ENCODE measurements around the gene PPP1CA. TPM values are rescaled to one million over a fixed set of nuclear protein-coding genes. Genes with fewer than 3 reads are reported as not detected.

The PPP1CA gene
- polyA plus RNA-seq, 1 donor (not counting 4 experiments of a cell fraction or from before 2014, with no cell fraction given): 122 TPM

- Histone ChIP-seq H3K4me2 (ENCODE audit: control insufficient read depth, extremely low read depth, insufficient read depth, low read depth, low read length) (no peak overlapping the region), H3K4me3 (ENCODE audit: control insufficient read depth in 2 of 3, extremely low read depth in 1 of 3, insufficient read depth in 2 of 3, low read depth in 1 of 3, low read length in 3 of 3) (no peak overlapping the region), H3K27me3 (ENCODE audit: control insufficient read depth, extremely low read depth, insufficient read depth, low read length) (peaks cover 14% of the 10 kb centered on the region), H3K36me3 (ENCODE audit: control insufficient read depth in 2 of 2, extremely low read depth in 1 of 2, insufficient read depth in 2 of 2, low read length in 2 of 2) (no peaks in the 10 kb centered on the region), H3K9ac (ENCODE audit: control insufficient read depth, extremely low read depth, insufficient read depth, low read length) (no peak overlapping the region), H3K9me3 (ENCODE audit: control insufficient read depth, low read depth, low read length) (no peaks in the 10 kb centered on the region), H2AFZ (ENCODE audit: control insufficient read depth, low read length) (no peak overlapping the region), H3K4me1 (ENCODE audit: control insufficient read depth, extremely low read depth, insufficient read depth, low read length) (no peaks in the 10 kb centered on the region), H4K20me1 (ENCODE audit: control insufficient read depth, extremely low read depth, insufficient read depth, low read length) (no peaks in the 10 kb centered on the region), H3K27ac (ENCODE audit: control insufficient read depth, insufficient read depth, low read length) (no peak overlapping the region), H3K79me2 (ENCODE audit: control insufficient read depth, insufficient read depth, low read length) (no peaks in the 10 kb centered on the region), H3K9me1 (ENCODE audit: control insufficient read depth, extremely low read depth, insufficient read depth, low read length) (no peaks in the 10 kb centered on the region)
- DNase-seq (ENCODE audit: low read depth, low spot score) (no peak), FAIRE-seq (no peak)
- dilution Hi-C loops (cut with MboI; ENCODE audit: extremely low pct_ligation_motif_present, low sequenced_read_pairs): no loop called here
- TF ChIP-seq EZH2 (IDR thresholded peaks at IDR 0.05; ENCODE audit: low read length) (no peak), CTCF (optimal IDR thresholded peaks at IDR 0.05 in 1 of 3, IDR thresholded peaks at IDR 0.05 in 1 of 3, conservative IDR thresholded peaks at IDR 0.05 in 1 of 3; ENCODE audit: extremely low read depth in 1 of 3, insufficient read depth in 2 of 3, low read length in 3 of 3) (no peak)
Observed at GRCh38 chr11:67412495-67413179, 11.0 kb upstream of the PPP1CA start.

- Histone ChIP-seq H3K27ac (ENCODE audit: control insufficient read depth, insufficient read depth, low read length) (no peak overlapping the region), H3K79me2 (ENCODE audit: control insufficient read depth, insufficient read depth, low read length) (no peaks in the 10 kb centered on the region), H2AFZ (ENCODE audit: control insufficient read depth, low read length) (no peak overlapping the region), H4K20me1 (ENCODE audit: control insufficient read depth, extremely low read depth, insufficient read depth, low read length) (no peaks in the 10 kb centered on the region), H3K9ac (ENCODE audit: control insufficient read depth, extremely low read depth, insufficient read depth, low read length) (no peak overlapping the region), H3K4me1 (ENCODE audit: control insufficient read depth, extremely low read depth, insufficient read depth, low read length) (no peaks in the 10 kb centered on the region), H3K27me3 (ENCODE audit: control insufficient read depth, extremely low read depth, insufficient read depth, low read length) (peaks cover 14% of the 10 kb centered on the region), H3K4me3 (ENCODE audit: control insufficient read depth in 2 of 3, extremely low read depth in 1 of 3, insufficient read depth in 2 of 3, low read depth in 1 of 3, low read length in 3 of 3) (no peak overlapping the region), H3K9me3 (ENCODE audit: control insufficient read depth, low read depth, low read length) (no peaks in the 10 kb centered on the region), H3K36me3 (ENCODE audit: control insufficient read depth in 2 of 2, extremely low read depth in 1 of 2, insufficient read depth in 2 of 2, low read length in 2 of 2) (no peaks in the 10 kb centered on the region), H3K9me1 (ENCODE audit: control insufficient read depth, extremely low read depth, insufficient read depth, low read length) (no peaks in the 10 kb centered on the region), H3K4me2 (ENCODE audit: control insufficient read depth, extremely low read depth, insufficient read depth, low read depth, low read length) (no peak overlapping the region)
- TF ChIP-seq CTCF (optimal IDR thresholded peaks at IDR 0.05 in 1 of 3, IDR thresholded peaks at IDR 0.05 in 1 of 3, conservative IDR thresholded peaks at IDR 0.05 in 1 of 3; ENCODE audit: extremely low read depth in 1 of 3, insufficient read depth in 2 of 3, low read length in 3 of 3): no peak
- DNase-seq (ENCODE audit: low read depth, low spot score) (no peak), FAIRE-seq (no peak)
- dilution Hi-C loops (cut with MboI; ENCODE audit: extremely low pct_ligation_motif_present, low sequenced_read_pairs): no loop called here
Observed at GRCh38 chr11:67411785-67412152, 10.1 kb upstream of the PPP1CA start.

Data from keratinocyte (primary cell).